ENCODE results near the gene ZKSCAN4.
A peak's percentile ranks its signal among the peaks of the same experiment; 100 is the strongest.

ZKSCAN4 gene

DNA sequence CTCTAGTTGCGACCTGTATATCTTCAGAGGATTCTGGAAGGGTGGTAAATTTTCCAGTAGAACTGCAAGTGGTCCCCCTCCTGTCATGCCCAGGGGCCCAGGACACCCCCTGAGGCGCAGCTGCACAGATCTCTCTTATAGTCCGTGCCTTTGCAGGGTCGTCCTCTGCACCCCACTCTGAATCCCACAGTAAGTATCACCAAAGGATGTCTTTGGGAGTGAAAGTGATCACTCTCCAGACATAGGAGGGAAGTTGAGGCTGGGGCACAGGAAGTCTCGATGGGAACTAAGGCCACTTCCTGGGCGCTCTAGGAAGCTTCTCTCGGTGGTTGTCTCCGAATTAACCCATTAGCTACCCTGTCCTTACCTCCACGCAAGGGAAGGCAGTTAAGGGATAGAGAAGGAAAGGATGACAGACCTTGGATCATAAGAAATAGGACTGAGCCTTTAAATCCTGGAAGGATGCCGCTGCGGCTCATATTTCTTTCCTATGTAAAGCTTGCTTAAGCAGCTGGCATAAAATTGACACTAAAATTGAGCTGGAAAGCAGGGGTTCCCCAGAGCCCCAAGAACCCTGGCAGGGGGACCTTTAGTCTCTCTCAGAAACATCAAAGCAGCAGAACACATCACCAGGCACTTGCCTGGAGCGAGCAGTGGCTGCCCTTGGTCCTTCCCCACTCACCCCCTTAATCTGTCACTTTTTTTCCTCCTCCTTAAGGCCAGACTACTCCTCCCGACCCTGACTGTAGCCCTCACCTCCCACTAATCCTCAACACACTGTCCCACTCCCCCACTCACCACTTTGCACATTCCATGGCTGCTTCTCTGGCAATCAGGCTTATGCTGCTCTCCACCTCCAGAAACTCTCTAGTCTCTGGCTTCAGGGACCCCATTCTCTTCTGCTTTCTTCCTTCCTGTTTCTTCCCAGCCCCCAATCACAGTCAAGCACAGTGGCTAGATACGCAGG is at the start of gene ZKSCAN4:
Gene ZKSCAN4 (minus strand): TSS at position 261 of the 967 bp plus-strand sequence. CDS start 289 bp downstream, outside the sequence.
- TF ChIP-seq JUND (IDR thresholded peaks at IDR 0.05; ENCODE audit: low read depth) = no peak
- in situ Hi-C loops (cut with HindIII; ENCODE audit: low pct_unique_long_range_greater_than_20kb, low sequenced_read_pairs) = no loop called here
- DNase-seq (ENCODE audit: low read depth in 1 of 2, low spot score in 1 of 2) = peak; percentile 55 to 95

DNA sequence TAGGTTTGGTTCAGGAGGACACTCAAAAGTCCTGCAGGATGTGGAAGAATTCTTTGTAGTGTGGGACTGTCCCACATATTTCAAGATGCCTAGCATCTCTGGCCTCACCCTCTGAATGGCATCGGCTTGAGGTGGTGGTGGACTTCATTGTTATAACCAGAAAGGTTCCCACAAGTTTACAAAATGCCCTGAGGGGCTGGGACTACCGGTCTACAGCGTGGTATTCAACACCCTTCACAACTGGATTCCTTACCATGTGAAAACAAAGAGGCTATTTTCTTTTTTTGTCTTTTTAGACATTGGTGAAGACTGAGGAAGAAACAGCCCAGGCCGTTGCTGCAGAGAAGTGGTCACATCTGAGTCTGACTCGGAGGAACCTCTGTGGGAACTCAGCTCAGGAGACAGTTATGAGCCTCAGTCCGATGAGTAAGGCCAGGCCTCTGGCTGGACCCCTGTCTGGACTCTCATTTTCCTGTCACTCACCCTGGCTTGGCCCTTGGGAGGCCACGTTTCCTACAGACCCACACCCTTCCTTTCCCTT is 44.5 kb upstream of the ZKSCAN4 start:
- in situ Hi-C loops (cut with HindIII; ENCODE audit: low pct_unique_long_range_greater_than_20kb, low sequenced_read_pairs) = no loop called here
- no peak for DNase-seq (ENCODE audit: low read depth in 1 of 2, low spot score in 1 of 2)
- TF ChIP-seq JUND (IDR thresholded peaks at IDR 0.05; ENCODE audit: low read depth) = no peak

DNA sequence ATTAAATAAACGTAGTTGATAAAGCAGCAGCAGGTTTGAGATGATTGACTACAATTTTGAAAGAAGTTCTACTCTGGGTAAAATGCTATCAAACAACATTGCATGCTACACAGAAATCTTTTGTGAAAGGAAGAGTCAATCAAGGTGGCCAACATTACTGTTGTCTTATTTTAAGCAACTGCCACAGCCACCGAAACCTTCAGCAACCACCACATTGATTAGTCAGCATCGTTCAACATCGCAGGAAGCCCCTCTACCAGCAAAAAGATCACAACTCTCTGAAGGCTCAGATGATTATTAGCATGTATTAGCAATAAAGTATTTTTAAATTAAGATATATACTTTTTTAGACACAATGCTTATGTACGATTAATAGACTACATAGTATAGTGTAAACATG is 43.3 kb upstream of the ZKSCAN4 start:
- DNase-seq (ENCODE audit: low read depth in 1 of 2, low spot score in 1 of 2) = no peak
- TF ChIP-seq JUND (IDR thresholded peaks at IDR 0.05; ENCODE audit: low read depth) = no peak

DNA sequence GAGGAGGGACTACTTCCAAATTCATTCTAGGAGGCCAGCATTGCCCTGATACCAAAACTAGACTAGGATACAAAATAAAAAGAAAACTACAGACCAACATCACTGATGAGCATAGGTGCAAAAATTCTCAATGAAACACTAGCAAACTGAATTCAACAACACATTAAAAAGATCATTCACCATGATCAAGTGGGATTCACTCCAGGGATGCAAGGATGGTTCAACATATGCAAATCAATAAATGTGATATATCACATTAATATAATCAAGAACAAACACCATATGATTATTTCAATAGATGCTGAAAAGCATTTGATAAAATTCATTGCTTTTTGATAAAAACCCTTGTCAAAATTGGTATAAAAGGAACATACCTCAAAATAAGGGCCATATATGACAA is 39.5 kb upstream of the ZKSCAN4 start:
- DNase-seq (ENCODE audit: low read depth in 1 of 2, low spot score in 1 of 2) = no peak
- in situ Hi-C loops (cut with HindIII; ENCODE audit: low pct_unique_long_range_greater_than_20kb, low sequenced_read_pairs) = no loop called here
- TF ChIP-seq JUND (IDR thresholded peaks at IDR 0.05; ENCODE audit: low read depth) = no peak

More for the DNA sequence above, 43.3 kb upstream of the ZKSCAN4 start:
- in situ Hi-C loops (cut with HindIII; ENCODE audit: low pct_unique_long_range_greater_than_20kb, low sequenced_read_pairs) = no loop called here

DNA sequence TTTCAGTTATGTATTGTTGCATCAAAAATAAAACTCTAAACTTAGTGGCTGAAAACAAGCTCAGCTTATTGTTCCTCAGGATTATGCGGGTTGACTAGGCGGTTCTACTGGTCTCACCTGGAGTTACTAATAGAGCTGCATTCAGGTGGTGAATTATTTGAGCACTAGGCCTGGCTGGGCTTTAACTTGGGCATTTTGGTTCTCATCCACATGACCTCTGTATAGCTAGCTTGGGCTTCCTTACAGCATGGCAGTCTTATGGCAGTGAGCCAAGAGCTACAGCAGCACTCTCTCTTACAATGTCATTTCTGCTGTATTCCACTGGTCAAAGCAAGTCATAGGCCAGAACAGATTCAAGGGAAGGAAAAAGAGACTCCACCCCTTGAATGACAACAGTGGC is 30.9 kb upstream of the ZKSCAN4 start:
- no peak for TF ChIP-seq JUND (IDR thresholded peaks at IDR 0.05; ENCODE audit: low read depth)
- peak in 1 of 2 experiments; percentile 8 for DNase-seq (ENCODE audit: low read depth in 1 of 2, low spot score in 1 of 2)
- in situ Hi-C loops (cut with HindIII; ENCODE audit: low pct_unique_long_range_greater_than_20kb, low sequenced_read_pairs) = no loop called here

DNA sequence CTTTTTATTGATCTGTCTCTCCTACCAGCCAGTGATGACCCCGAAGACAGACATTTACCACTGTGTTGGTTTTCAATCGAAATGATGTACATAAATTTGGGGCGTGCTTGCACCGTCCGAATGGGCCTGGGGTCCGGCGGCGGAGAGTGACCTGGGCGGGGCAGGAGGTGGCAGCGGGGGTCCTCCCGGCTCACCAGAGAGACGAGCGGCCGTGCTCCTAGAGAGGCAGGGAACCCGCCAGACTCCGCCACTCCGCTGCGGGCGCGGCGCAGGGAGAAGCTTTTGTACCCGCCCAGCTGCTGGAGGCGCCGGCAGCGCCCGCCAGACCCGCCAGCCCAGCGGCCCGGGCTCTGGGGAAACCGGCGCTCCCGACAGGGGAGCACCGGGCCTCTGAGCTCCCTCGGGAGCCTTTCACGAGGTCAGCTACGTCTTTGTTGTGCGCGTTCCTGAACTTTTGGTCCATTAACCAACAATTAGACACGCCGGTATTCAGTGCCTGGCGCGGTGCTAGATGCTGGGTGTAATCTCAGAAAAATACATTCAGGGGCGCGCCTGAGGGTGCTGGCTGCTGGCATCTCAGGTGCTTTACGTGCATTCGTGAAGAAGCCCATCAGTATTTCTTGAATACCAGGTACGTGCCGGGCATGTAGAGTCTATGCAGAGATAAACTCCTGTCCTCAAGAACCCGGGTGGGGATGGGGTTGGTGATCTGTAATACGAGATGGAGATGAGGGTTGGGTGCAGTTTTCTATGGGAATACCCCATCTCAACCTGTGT is 29.4 kb upstream of the ZKSCAN4 start, which contains the start of gene PGBD1:
Gene PGBD1 (plus strand): TSS at position 285 of the 777 bp plus-strand sequence. CDS start 2,242 bp downstream, outside the sequence.
- DNase-seq (ENCODE audit: low read depth in 1 of 2, low spot score in 1 of 2) = peak in 1 of 2 experiments; percentile 78
- in situ Hi-C loops (cut with HindIII; ENCODE audit: low pct_unique_long_range_greater_than_20kb, low sequenced_read_pairs) = no loop called here
- no peak for TF ChIP-seq JUND (IDR thresholded peaks at IDR 0.05; ENCODE audit: low read depth)

DNA sequence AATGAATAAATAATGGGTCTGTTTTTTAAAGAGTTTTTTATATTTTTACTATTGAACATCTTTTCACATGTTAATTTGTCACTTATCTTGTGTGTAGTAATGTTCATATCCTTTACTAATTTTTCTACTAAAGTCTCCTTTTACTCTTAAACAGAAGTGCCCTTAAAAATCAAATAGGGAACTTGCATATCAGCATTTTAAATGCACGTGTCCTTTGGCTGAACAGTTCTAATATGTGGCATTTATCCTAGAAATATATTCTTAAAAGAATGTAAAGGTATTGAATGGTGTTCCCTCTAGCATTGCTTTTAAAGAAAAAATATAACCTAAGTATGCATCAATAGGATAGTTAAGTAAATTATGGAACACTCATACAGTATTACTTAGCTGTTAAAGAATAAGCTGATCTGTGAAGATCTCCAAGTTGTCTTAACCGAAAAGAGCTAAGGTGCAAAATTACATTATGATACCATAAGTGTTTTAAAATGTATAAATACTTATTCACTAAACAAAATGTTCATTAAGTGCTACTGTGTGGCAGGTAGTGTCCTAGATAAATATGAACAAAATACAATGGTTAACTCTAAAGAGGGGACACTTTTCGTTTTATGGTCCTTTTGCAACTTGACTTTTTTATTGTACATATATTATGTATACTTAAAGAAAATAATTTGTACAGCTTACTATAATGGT is 28.7 kb upstream of the ZKSCAN4 start:
- in situ Hi-C loops (cut with HindIII; ENCODE audit: low pct_unique_long_range_greater_than_20kb, low sequenced_read_pairs) = no loop called here
- no peak for TF ChIP-seq JUND (IDR thresholded peaks at IDR 0.05; ENCODE audit: low read depth)
- no peak for DNase-seq (ENCODE audit: low read depth in 1 of 2, low spot score in 1 of 2)

DNA sequence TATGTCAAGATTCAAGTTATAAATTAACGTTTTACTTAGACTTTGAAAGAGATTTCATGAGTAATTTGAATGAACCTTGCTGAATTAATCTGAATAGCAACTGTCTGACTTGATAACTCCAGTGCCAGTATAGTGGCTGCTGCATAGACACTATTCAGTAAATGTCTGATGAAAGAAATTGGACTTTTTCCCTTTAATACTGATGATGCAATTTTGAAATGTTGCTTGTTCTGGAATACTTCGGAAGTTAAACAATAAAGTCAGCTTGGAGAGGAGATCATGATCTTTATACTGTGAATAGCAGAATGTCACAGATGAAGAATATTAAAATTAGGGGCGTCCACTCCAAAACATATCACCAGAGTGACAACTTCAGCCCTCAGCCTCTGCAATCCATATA is 25.7 kb upstream of the ZKSCAN4 start:
- TF ChIP-seq JUND (IDR thresholded peaks at IDR 0.05; ENCODE audit: low read depth) = no peak
- DNase-seq (ENCODE audit: low read depth in 1 of 2, low spot score in 1 of 2) = no peak
- in situ Hi-C loops (cut with HindIII; ENCODE audit: low pct_unique_long_range_greater_than_20kb, low sequenced_read_pairs) = no loop called here

DNA sequence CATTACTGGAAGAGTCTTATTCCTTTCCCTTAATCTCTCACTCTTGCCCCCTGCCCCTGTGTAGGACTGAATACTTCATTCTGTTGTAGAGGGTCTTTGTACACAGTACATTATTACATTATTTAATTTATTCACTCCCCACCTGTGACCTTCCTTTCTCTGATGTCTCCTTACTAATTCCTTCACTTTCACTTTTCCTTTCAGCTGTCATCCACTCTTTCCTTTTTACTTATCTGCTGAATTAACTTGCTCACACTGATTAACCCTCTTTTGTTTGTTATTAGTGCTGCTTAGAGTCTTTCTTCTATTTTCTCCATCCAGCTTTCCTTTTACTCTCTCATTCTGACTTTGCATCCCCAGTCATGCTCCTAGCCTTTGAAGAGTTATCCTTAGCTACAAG is 22.8 kb upstream of the ZKSCAN4 start:
- DNase-seq (ENCODE audit: low read depth in 1 of 2, low spot score in 1 of 2) = no peak
- in situ Hi-C loops (cut with HindIII; ENCODE audit: low pct_unique_long_range_greater_than_20kb, low sequenced_read_pairs) = no loop called here
- TF ChIP-seq JUND (IDR thresholded peaks at IDR 0.05; ENCODE audit: low read depth) = no peak

DNA sequence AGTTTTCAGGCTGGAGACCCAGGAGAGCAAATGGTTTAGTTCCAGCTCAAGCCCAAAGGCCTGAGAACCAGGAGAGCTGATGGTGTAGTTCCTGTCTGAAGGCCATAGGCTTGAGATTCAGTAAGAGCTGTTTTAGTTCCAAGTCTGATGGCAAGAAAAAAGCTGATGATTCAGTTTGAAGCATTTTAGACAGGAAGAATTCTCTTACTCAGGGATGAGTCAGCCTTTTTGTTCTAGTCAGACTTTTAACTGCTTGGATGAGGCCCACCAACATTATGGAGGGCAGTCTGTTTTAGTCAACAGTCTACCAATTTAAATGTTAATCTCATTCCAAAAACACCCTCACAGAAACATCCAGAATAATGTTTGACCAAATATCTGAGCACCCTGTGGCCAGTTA is 17.4 kb upstream of the ZKSCAN4 start:
- TF ChIP-seq JUND (IDR thresholded peaks at IDR 0.05; ENCODE audit: low read depth) = no peak
- in situ Hi-C loops (cut with HindIII; ENCODE audit: low pct_unique_long_range_greater_than_20kb, low sequenced_read_pairs) = no loop called here
- no peak for DNase-seq (ENCODE audit: low read depth in 1 of 2, low spot score in 1 of 2)

DNA sequence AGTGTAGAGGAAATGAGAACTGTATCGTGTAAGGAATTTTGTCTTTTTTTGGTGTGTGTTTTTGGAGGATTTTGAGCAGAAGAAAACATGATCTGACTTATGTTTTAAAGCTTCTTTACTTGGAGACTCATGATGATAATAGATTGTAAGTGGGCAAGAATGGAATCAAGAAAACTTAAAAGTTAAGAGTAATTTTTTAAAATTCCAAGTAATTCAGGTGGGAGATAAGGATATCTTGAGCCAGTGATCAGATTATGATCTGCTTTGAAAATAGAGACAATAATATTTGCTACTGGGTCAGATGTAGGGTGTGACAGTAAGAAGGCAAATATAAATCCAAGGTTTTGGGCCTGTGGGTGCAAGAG is 15.6 kb upstream of the ZKSCAN4 start:
- in situ Hi-C loops (cut with HindIII; ENCODE audit: low pct_unique_long_range_greater_than_20kb, low sequenced_read_pairs) = no loop called here
- DNase-seq (ENCODE audit: low read depth in 1 of 2, low spot score in 1 of 2) = no peak
- no peak for TF ChIP-seq JUND (IDR thresholded peaks at IDR 0.05; ENCODE audit: low read depth)

All from T47D (cell line).